ENCODE data around the gene STIL. TPM values are rescaled to one million over a fixed set of nuclear protein-coding genes. Genes with fewer than 3 reads are reported as not detected.

The STIL gene
- total and polyA plus RNA-seq, 2 of the 13 experiments (the other 11 are each of a cell fraction or from before 2014, with no cell fraction given), result 13.7 to 18.6 TPM

GRCh38 chr1:47334765-47335435 lies 21.0 kb upstream of the STIL start (continued):
- 0 out of 2 replicates have a peak, but pooled peaks have one; percentile 4 for TF ChIP-seq ZNF878 (CRISPR knock-in tag; IDR thresholded peaks at IDR 0.05)
- TF ChIP-seq NFAT5 (CRISPR knock-in tag; IDR thresholded peaks at IDR 0.05), result no peak
- peak; percentile 59; the same call in 1 of the 2 replicates for TF ChIP-seq RARA (CRISPR knock-in tag; IDR thresholded peaks at IDR 0.05)
- 0 out of 2 replicates have a peak, but pooled peaks have one; percentile 13 for TF ChIP-seq ZNF335 (CRISPR knock-in tag; IDR thresholded peaks at IDR 0.05)
- peak; percentile 79 for TF ChIP-seq HNF4G (IDR thresholded peaks at IDR 0.05; ENCODE audit: borderline replicate concordance, low read depth, low read length)
- no peak for TF ChIP-seq HNF4G (CRISPR knock-in tag; IDR thresholded peaks at IDR 0.05; ENCODE audit: borderline replicate concordance, low read depth)
- peak; percentile 22; the same call in 1 of the 2 replicates for TF ChIP-seq SPEN (CRISPR knock-in tag; IDR thresholded peaks at IDR 0.05; ENCODE audit: low read depth)
- peak; percentile 90; the same call in 1 of the 2 replicates for TF ChIP-seq HOXA3 (CRISPR knock-in tag; IDR thresholded peaks at IDR 0.05)
- 0 out of 2 replicates have a peak, but pooled peaks have one; percentile 3 for TF ChIP-seq ZNF501 (CRISPR knock-in tag; IDR thresholded peaks at IDR 0.05)
- TF ChIP-seq HNF4A (CRISPR knock-in tag; IDR thresholded peaks at IDR 0.05), result peak; percentile 76
- TF ChIP-seq FOXP4 (CRISPR knock-in tag; IDR thresholded peaks at IDR 0.05), result 0 out of 2 replicates have a peak, but pooled peaks have one; percentile 1
- TF ChIP-seq, protein P1, sequence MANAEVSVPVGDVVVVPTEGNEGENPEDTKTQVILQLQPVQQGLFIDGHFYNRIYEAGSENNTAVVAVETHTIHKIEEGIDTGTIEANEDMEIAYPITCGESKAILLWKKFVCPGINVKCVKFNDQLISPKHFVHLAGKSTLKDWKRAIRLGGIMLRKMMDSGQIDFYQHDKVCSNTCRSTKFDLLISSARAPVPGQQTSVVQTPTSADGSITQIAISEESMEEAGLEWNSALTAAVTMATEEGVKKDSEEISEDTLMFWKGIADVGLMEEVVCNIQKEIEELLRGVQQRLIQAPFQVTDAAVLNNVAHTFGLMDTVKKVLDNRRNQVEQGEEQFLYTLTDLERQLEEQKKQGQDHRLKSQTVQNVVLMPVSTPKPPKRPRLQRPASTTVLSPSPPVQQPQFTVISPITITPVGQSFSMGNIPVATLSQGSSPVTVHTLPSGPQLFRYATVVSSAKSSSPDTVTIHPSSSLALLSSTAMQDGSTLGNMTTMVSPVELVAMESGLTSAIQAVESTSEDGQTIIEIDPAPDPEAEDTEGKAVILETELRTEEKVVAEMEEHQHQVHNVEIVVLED (CRISPR knock-in tag; IDR thresholded peaks at IDR 0.05; ENCODE audit: borderline replicate concordance), result no peak
- TF ChIP-seq ZBTB21 (CRISPR knock-in tag; IDR thresholded peaks at IDR 0.05), result peak; percentile 92
- TF ChIP-seq MIER3 (CRISPR knock-in tag; IDR thresholded peaks at IDR 0.05; ENCODE audit: borderline replicate concordance), result peak; percentile 32; the same call in 1 of the 2 replicates
- TF ChIP-seq PHF21A (CRISPR knock-in tag; IDR thresholded peaks at IDR 0.05), result peak; percentile 62
- TF ChIP-seq, protein P2, sequence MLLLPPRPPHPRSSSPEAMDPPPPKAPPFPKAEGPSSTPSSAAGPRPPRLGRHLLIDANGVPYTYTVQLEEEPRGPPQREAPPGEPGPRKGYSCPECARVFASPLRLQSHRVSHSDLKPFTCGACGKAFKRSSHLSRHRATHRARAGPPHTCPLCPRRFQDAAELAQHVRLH (CRISPR knock-in tag; IDR thresholded peaks at IDR 0.05; ENCODE audit: borderline replicate concordance, low read depth), result 0 out of 2 replicates have a peak, but pooled peaks have one; percentile 28
- TF ChIP-seq MAF1 (CRISPR knock-in tag; IDR thresholded peaks at IDR 0.05; ENCODE audit: borderline replicate concordance), result peak; percentile 24; the same call in 1 of the 2 replicates
- TF ChIP-seq ZBTB20 (CRISPR knock-in tag; IDR thresholded peaks at IDR 0.05; ENCODE audit: borderline replicate concordance, low read depth), result no peak
- peak; percentile 46; the same call in 1 of the 2 replicates for TF ChIP-seq TAF1 (CRISPR knock-in tag; IDR thresholded peaks at IDR 0.05)
- peak; percentile 72 for TF ChIP-seq ELF1 (CRISPR knock-in tag; IDR thresholded peaks at IDR 0.05)
- TF ChIP-seq TOPORS (CRISPR knock-in tag; IDR thresholded peaks at IDR 0.05), result no peak

Measured in HepG2 (cell line).